H1 (cell line): ENCODE measurements around the gene RTN4. TPM values are rescaled to one million over a fixed set of nuclear protein-coding genes. Genes with fewer than 3 reads are reported as not detected.

Source experiments
- BACH1 ChIP-seq: IDR thresholded peaks from 2 replicates; pipeline ENCODE4 v1.6.1; 2012; ENCODE audit warnings: low read length, improper control_type of control experiment
- CHD7 ChIP-seq: fragments of 300-600 bp; sonication (generic); IDR thresholded peaks from 2 replicates; pipeline ENCODE4 v1.7.1; 2012; ENCODE audit warnings: low read length, moderate library complexity, mild to moderate bottlenecking, inconsistent platforms; ENCODE audit not compliant: insufficient replicate concordance
- EZH2 ChIP-seq: fragments of 200-600 bp; sonication (generic); IDR thresholded peaks from 2 replicates; pipeline ENCODE4 v1.7.1; 2012; ENCODE audit warnings: low read depth, mild to moderate bottlenecking, moderate library complexity, low read length, inconsistent platforms; ENCODE audit not compliant: severe bottlenecking
- NANOG ChIP-seq: IDR thresholded peaks from 2 replicates; pipeline ENCODE4 v1.6.1; 2011; ENCODE audit warnings: low read length, low read depth, mild to moderate bottlenecking, inconsistent platforms; ENCODE audit not compliant: insufficient read depth, poor library complexity, severe bottlenecking
- polyA plus RNA-seq, 7 experiments: library from polyadenylated mRNA; depleted of rRNA in 3 of 7; stranded (reverse) in 5 of 7; unstranded in 2 of 7; fragments of >200 nt in 5 of 7; fragments of 200-250 nt in 2 of 7; gene quantifications; 1 replicate in 5 of 7; 2 replicates in 1 of 7; 4 replicates in 1 of 7; pipeline versions ENCODE4 v1.2.1 to v1.2.3, GENCODE V29; 2011 to 2013; ENCODE audit warnings: missing spikeins in 2 of 7, mixed read lengths in 2 of 7
- total RNA-seq: library from RNA; stranded (reverse); fragmentation: NEBNext Ultra II Directional; extraction: Animal tissue kit (Norgen Biotek cat#: 25700); gene quantifications from 2 replicates; pipeline ENCODE4 v1.2.1, GENCODE V29; 2021

RTN4 gene
- total and polyA plus RNA-seq, 2 of the 8 experiments (the other 6 are each of a cell fraction or from before 2014, with no cell fraction given) = 179 to 242 TPM

DNA sequence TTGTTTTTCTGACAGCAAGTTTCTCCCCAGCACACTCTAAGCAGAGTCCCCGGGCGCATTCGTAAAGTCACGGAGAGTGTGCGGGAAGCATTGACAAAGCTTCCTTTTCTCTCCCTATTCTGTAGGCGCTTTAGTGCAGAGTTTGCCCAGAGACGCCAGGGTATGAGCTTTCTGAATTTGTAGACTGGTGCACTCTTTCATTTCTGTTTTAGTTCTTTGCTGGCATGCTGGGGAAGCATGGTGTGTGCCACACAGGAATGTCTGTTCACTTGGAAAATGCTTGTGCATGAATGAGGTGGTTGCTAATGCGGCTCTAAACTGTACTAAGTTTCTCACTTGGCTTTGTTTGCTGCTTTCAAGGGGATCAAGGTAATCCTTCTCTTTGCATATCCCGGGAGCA, 102.6 kb downstream of the RTN4 start (continued):
- no peak for TF ChIP-seq CHD7
- no peak for TF ChIP-seq EZH2
- no peak for TF ChIP-seq NANOG
- no peak for TF ChIP-seq BACH1
- TF ChIP-seq, all 59 proteins: peak for 0
